Osteoblast (primary cell): Measurements from ENCODE around the gene CYB5RL. TPM values are rescaled to one million over a fixed set of nuclear protein-coding genes. Genes with fewer than 3 reads are reported as not detected.

Experiments
- DNase-seq: peaks from one replicate; pipeline ENCODE4 v3.0.0; 2011; ENCODE audit warnings: low spot score, mixed read lengths; ENCODE audit not compliant: insufficient read length; ENCODE audit errors: missing footprints
- H2AFZ ChIP-seq: 2 replicates; pipeline ENCODE4 v1.6.0; 2011; ENCODE audit warnings: mild to moderate bottlenecking, low read length
- H3K27ac ChIP-seq: 2 replicates; pipeline ENCODE4 v1.5.1; 2011; ENCODE audit warnings: mild to moderate bottlenecking, low read depth, low read length, moderate library complexity
- H3K27me3 ChIP-seq: 2 replicates; pipeline ENCODE4 v1.6.0; 2012; ENCODE audit warnings: mild to moderate bottlenecking, control low read depth, inconsistent platforms, low read length, moderate library complexity; ENCODE audit not compliant: insufficient read depth
- H3K36me3 ChIP-seq: 2 replicates; pipeline ENCODE4 v1.5.1; 2011; ENCODE audit warnings: mild to moderate bottlenecking, low read length, control low read depth, moderate library complexity; ENCODE audit not compliant: insufficient read depth
- H3K4me1 ChIP-seq: 2 replicates; pipeline ENCODE4 v1.5.1; 2011; ENCODE audit warnings: mild to moderate bottlenecking, low read length, control low read depth, moderate library complexity; ENCODE audit not compliant: insufficient read depth
- H3K4me2 ChIP-seq: 2 replicates; pipeline ENCODE4 v1.6.0; 2011; ENCODE audit warnings: mild to moderate bottlenecking, low read length; ENCODE audit not compliant: insufficient read depth
- H3K4me3 ChIP-seq: fragments of 200-600 bp; sonication (generic); 3 replicates; pipeline ENCODE4 v1.5.1; 2012; ENCODE audit warnings: mild to moderate bottlenecking, low read length, inconsistent platforms; ENCODE audit not compliant: insufficient read depth
- H3K79me2 ChIP-seq: 2 replicates; pipeline ENCODE4 v1.6.0; 2012; ENCODE audit warnings: mild to moderate bottlenecking, low read length, control low read depth, inconsistent platforms; ENCODE audit not compliant: insufficient read depth
- H3K9me3 ChIP-seq: 2 replicates; pipeline ENCODE4 v1.5.1; 2011; ENCODE audit warnings: low read depth, low read length, control low read depth
- H4K20me1 ChIP-seq: 2 replicates; pipeline ENCODE4 v1.6.0; 2012; ENCODE audit warnings: mild to moderate bottlenecking, low read length, control low read depth; ENCODE audit not compliant: insufficient read depth
- total RNA-seq: library from RNA; depleted of rRNA; stranded (reverse); fragments of >200 nt; gene quantifications from 2 replicates; pipeline ENCODE4 v1.2.3, GENCODE V29; 2012
- TF ChIP-seq, protein P1 (sequence below): IDR thresholded peaks from 2 replicates; pipeline ENCODE4 v1.5.1; 2011; ENCODE audit warnings: mild to moderate bottlenecking, low read depth, low read length, moderate library complexity; ENCODE audit errors: extremely low read depth

The CYB5RL gene
- total RNA-seq, 1 donor = 11.6 TPM

DNA sequence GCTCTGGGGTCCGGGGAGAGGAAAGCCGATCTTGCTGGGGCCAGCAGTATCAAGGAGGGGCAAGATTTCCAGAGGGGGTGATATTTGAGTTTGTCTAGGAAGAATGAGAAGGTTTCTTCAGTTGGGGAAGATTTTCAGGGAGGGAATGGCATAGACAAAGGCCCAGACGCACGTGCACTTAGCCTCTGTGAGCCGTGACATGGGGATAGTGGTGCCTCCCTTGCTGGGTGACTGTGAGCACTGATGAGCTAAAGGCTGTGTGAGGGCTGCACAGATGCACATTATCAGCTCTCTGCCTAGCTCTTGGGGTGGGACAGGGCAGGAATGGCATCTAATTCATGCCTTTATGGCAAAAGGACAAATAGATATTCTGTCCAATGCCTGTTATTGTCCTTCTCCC is 48.8 kb downstream of the CYB5RL start:
- DNase-seq = peak; percentile 14
- Histone ChIP-seq H3K79me2 (no peaks in the 10 kb centered on the region), H3K27me3 (no peaks in the 10 kb centered on the region), H2AFZ (no peak overlapping the region), H3K27ac (no peak overlapping the region), H4K20me1 (no peaks in the 10 kb centered on the region), H3K4me2 (no peak overlapping the region), H3K4me3 (no peak overlapping the region), H3K36me3 (no peaks in the 10 kb centered on the region), H3K4me1 (peaks cover 8% of the 10 kb centered on the region), H3K9me3 (no peaks in the 10 kb centered on the region)
- TF ChIP-seq, protein P1, sequence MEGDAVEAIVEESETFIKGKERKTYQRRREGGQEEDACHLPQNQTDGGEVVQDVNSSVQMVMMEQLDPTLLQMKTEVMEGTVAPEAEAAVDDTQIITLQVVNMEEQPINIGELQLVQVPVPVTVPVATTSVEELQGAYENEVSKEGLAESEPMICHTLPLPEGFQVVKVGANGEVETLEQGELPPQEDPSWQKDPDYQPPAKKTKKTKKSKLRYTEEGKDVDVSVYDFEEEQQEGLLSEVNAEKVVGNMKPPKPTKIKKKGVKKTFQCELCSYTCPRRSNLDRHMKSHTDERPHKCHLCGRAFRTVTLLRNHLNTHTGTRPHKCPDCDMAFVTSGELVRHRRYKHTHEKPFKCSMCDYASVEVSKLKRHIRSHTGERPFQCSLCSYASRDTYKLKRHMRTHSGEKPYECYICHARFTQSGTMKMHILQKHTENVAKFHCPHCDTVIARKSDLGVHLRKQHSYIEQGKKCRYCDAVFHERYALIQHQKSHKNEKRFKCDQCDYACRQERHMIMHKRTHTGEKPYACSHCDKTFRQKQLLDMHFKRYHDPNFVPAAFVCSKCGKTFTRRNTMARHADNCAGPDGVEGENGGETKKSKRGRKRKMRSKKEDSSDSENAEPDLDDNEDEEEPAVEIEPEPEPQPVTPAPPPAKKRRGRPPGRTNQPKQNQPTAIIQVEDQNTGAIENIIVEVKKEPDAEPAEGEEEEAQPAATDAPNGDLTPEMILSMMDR = no peak

Other genes with a start within 250 kb of the CYB5RL start
- gene LDLRAD1, start 181.8 kb downstream of the CYB5RL start, total RNA-seq = not detected in 2 replicates
- 356 and 365 TPM in 2 replicates for gene TMEM59, start 146.8 kb downstream of the CYB5RL start, total RNA-seq
- gene TCEANC2, start 146.4 kb downstream of the CYB5RL start, total RNA-seq = 2.5 and 3.2 TPM in 2 replicates
- not detected in 2 replicates for gene CDCP2, start 47.0 kb downstream of the CYB5RL start, total RNA-seq
- gene MRPL37, start 137 bp upstream of the CYB5RL start, total RNA-seq = 88.7 and 96.7 TPM in 2 replicates
- 14.5 and 18.3 TPM in 2 replicates for gene SSBP3, start 206.4 kb upstream of the CYB5RL start, total RNA-seq